Measurements from ENCODE around the gene HIGD2B.
"Not testable (repeated sequence)": the region's sequence is repeated elsewhere in the genome, so short reads cannot be mapped to it uniquely, and the experiment has no call there.

HIGD2B gene

DNA sequence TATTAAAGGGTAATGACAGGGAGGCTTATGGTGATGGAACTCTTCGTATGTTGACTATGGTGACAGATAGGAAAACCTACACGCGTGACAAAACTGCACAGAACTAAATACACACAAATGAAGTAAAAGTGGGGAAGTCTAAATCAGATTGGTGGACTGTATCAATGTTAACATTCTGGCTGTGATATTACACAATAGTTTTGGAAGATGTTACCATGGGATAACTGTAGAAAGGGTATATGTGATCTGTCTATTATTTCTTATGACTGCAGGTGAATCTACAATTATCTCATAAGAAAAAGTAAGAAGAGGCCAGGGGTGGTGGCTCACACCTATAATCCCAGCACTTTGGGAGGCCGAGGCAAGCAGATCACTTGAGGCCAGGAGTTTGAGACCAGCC is 9.1 kb downstream of the HIGD2B start:
- no peak for DNase-seq (ENCODE audit: low read depth in 2 of 2)

DNA sequence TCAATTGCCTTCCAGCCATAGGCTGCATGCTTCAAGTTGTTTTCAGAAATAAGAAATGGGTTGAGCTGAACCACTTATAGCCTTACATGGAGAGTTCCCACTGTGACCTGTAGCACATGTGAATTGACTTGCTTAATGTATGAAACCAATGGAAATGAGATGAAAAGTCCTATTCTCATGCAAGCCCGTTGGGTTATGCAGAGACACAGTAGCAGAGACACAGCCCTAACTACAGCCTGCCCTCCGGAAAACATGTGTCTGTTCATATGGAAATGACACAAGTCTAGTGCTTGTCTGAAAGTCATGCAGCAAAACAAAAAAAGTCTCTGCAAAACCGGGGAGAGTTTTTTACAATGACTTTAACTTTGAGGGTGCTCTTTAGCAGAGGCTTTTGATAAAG is 14.5 kb downstream of the HIGD2B start:
- no peak for DNase-seq (ENCODE audit: low read depth in 2 of 2)

DNA sequence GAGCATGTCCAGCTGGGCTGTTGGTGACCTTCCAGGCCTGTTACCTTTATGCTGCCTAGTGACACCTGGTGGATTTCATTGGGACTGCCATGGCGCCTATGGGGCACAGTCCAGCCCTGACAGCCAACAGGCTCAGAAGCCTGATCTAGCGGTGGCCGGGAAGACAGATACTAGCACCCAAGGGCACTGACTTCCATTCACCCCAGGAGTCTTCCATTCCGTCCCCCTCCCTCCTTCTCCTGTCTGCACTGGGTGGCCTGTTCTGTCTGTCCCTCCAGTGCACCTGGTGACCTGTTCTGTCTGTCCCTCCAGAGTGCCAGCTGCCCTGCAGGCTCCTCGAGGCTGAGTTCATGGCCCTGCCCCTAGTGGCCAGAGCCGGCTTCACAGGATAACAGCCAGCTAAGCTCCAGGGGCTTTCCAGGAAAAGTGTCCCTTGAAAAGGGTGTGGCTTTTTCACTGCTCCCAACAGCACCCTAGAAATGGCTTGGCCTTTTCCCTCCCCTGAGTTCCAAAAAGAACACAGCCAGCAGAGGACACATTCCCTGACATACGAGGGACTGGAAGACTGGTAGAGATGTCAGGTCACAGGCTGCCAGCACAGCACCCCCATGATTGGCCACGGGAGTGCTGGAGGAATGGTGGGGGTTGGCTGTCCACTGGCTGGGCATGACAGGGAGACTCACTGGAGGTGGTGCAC is 15.2 kb downstream of the HIGD2B start:
- peak; percentile 23 to 49 for DNase-seq (ENCODE audit: low read depth in 2 of 2)

DNA sequence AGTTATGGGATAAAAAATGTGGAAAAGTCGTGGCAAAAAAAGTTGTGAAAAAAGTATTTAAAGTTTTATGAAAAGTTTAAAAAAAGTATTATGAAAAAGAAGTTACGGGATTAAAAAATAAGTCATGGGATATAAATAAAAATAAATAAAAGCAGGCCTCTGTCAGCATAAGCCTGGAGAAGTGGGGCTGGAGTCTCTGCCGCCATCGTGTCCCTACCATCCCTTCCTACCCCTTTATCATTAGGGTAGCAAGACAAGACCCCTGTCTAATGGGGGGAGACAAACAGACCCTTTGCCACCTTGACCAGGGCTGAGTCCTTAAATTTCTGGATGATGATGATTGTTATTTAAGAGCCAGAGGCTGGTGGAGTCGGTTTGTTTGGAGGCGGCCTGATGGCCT is 16.2 kb downstream of the HIGD2B start:
- DNase-seq (ENCODE audit: low read depth in 2 of 2): not testable (repeated sequence)

DNA sequence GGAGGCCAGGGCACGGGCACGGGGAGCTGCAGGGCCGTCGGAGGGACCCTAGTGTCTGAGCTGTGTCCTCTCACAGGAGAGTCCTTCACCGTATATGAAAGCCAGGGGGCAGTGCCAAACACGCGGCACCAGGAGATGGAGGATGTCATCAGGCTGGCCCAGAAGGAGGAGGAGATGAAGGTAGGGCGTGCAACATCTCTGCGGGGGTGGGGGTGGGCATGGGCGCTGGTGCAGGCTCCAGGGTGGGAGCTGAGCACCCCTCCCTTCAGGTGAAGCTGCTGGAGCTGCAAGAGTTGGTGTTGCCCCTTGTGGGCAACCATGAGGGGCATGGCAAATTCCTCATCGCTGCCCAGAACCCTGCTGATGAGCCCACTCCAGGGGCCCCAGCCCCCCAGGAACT is 20.3 kb downstream of the HIGD2B start:
- DNase-seq (ENCODE audit: low read depth in 2 of 2): not testable (repeated sequence)

DNA sequence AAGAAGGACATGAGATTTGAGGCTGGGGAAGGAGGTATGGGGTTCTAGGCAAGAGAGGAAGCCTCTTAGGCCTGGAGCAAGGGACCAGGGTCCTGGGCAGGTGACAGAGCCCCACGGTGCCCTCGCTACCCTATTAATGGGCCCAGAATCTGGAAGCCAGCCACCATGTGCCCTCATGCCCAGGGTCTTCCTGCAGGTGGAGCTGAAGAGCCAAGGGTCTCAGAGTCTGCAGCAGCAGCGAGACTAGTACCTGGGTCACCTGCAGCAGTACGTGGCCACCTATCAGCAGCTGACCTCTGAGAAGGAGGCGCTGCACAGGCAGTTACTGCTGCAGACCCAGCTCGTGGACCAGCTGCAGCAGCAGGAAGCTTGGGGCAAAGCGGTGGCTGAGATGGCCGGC is 22.1 kb downstream of the HIGD2B start:
- not testable (repeated sequence) for DNase-seq (ENCODE audit: low read depth in 2 of 2)

DNA sequence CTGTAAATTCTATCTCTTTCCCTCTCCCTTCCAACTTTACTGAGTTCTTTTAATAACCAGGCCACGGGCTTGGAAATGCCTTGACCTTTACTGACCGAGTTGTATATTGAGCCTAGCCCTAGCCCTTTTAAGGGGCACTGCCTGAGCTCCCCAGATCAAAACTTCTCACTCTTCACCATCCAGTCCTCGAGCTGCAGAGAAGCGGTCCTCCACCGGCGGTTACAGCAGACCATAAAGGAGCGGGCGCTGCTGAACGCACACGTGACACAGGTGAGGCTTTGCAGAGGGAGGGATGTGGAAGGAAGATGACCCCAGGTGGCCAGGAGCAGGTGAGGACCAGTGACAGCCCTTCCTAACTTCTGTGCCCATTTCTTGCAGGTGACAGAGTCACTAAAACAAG is 24.9 kb downstream of the HIGD2B start:
- DNase-seq (ENCODE audit: low read depth in 2 of 2): not testable (repeated sequence)

DNA sequence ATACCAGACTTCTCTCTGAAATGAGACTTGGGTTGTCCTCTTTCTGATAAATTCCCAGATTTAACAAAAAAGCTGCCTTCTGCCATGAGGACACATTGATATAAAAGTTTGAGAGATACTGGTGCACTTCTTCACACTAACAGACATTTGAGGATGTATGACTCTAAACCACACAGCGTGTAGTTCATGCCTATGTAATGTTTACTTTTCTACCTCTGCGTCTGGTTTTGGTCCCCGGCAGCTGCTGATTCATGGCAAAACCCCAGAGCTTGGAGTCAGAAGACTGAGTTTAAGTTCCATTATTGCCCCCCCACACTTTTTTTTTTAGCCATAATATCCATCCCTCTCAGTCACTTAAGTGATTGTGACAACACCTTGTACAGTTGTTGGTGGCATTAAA is 30.0 kb downstream of the HIGD2B start:
- DNase-seq (ENCODE audit: low read depth in 2 of 2): not testable (repeated sequence)

DNA sequence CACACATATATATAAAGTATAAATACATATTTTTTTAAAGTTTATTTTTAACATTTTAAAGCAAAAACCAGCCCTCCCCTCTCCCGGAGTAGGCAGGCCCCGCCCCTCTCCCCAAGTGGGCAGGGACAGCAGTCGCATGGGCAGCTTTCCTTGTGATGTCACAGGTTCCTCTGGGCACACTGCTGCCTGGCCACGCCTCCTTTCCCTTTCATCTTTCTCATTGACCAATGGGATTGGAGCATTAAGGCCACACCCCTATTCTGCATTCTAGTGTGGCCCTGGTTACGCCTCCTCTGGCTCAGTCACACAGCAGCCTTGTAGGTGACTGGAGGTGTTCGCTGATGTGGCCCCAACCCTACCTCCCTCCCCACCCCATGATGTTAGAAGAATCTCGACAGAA is 31.6 kb downstream of the HIGD2B start, which contains the start of gene GOLGA6B:
Gene GOLGA6B, plus strand, starts transcription at position 301 of the 400 bp plus-strand sequence. Its CDS starts 41 bp downstream, at position 342.
- DNase-seq (ENCODE audit: low read depth in 2 of 2): not testable (repeated sequence)

DNA sequence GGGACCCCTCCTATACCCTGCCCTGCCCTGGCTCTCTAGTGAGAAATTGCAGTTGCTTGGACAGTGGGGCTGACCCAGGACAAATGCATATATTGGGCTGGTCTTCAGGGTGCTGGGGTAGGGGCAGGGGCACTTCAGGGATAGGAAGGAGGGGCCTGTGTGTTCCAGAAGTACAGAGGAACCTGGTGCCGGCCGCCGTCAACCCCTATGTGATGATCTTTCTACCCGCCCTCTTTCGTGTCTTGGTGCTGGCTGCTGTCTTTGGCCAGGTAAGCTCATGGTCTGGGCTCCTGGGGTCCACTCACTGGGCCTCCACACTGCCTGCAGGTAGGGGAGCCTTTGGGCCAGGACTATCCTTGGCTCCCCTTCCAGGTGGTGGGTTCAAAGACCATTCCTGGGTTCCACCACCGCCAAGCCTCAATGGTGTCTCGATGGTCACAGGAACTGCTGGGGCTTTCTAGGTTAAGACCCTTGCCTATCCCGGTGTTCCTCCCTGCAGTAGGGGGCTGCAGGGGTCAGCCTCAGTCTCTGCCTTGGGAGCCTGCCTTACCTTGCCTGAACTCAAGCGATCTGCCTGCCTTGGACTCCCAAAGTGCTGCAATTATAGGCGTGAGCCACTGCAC is 37.2 kb downstream of the HIGD2B start:
- not testable (repeated sequence) for DNase-seq (ENCODE audit: low read depth in 2 of 2)

DNA sequence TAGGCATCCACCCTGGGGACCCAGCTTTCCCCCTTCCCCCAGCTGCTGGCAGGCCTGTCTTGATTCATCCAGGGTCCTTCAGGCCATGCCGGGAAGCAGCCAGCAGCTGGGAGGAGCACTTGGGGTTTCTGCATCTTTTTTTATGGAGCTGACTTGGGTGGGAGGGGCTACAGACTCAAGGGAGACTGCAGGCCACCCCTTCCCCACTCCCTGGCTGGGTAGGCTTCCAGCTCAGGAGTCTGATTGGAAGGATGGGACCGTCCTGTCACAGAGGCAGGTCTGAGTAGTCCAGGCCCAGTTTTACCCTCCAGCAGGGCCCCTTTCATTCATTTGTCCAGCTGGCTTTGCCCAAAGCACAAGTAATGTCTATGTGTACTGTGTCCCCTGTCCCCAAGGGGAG is 43.7 kb downstream of the HIGD2B start:
- DNase-seq (ENCODE audit: low read depth in 2 of 2): not testable (repeated sequence)

DNA sequence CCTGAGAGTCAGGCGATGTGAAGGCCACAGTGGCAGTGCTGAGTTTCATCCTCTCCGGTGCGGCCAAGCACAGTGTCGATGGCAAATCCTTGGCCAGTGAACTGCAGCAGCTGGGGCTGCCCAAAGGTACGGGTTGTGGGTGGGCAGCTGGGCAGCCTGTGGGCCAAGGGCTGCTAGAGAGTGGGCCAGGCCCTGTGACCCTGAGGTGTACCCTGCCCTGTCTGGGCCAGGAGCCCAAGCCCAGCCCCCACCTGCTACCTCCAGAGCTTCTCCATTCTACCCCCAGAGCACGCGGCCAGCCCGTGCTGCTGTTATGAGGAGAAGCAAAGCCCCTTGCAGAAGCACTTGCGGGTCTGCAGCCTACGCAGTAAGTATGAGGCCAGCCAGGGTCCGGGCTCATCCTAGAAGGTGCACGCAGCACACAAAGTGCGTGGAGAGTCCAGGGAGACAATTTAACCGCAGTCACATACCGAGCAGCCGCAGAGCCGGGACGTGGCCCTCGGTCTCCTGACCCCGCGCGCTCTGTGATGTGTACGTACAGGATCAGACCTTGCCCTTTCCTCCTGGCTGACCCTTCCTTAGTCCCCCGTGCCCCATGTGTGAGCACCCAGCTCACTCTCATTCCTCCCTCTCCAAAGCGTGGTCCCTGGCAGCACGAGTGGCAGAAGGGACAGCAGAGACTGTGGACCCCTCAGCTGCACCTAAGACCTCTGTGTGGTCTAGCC is 46.1 kb downstream of the HIGD2B start:
- not testable (repeated sequence) for DNase-seq (ENCODE audit: low read depth in 2 of 2)

DNA sequence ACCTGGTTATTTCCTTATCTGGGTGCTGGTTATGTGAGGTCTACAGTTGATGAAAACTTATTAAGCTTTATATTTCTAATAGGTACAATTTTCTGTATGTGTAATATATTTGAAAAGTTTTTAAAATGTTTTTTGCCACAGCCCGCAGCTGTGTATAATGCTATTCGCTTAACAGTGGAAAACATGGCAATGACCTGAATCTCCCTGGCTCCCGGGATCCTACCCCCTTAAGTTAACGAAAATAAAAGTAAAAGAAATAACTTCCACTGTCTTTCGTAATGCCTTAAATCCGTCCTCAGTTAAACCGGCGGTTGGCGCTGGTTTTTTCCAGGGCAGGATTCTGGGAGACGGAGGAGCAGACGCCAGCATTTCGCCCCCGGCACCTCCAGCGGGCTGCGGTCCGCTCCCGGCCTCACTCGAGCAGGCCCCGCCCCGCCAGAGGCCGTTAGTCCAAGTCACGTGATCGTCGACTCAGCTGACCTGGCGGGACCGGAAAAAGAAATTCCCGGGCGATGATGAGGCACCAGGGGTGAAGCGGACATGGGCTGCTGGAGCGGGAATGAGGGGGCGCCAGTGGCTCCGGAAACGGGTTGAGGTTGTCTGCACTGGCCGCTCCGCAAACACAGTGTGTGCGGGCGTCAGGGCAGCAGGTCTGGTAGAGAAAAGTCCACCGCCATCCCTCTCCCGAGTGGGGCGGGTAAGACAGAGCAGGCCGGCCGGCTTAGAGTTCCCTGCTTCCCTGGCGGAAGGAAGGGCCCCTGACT is 49.3 kb downstream of the HIGD2B start:
- DNase-seq (ENCODE audit: low read depth in 2 of 2): peak in 1 of 2 donors; percentile 14

DNA sequence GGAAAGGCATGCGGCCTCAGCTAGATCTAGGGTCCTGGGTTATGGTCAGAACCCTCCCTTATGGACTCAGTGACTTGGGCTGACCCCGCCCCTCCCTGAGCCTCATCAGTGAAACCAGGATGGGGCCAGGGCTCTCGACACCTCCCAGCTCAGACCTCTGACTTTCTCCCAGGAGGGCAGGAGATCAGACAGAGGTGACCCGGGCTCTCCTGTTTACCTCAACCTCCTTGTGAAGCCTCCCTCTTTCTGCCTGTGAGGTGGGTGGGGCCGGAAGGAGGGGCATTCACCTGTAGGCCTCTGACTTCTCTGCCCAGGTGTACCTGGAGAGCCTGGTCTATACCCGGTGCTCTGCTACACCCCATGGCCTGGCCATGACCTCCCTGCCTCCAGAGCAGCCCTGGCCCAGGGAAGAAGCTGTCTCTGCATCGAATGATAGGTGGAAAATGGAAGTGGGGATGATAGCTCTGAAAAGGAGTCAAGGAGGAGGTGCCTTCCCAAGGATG is 56.9 kb downstream of the HIGD2B start:
- not testable (repeated sequence) for DNase-seq (ENCODE audit: low read depth in 2 of 2)

DNA sequence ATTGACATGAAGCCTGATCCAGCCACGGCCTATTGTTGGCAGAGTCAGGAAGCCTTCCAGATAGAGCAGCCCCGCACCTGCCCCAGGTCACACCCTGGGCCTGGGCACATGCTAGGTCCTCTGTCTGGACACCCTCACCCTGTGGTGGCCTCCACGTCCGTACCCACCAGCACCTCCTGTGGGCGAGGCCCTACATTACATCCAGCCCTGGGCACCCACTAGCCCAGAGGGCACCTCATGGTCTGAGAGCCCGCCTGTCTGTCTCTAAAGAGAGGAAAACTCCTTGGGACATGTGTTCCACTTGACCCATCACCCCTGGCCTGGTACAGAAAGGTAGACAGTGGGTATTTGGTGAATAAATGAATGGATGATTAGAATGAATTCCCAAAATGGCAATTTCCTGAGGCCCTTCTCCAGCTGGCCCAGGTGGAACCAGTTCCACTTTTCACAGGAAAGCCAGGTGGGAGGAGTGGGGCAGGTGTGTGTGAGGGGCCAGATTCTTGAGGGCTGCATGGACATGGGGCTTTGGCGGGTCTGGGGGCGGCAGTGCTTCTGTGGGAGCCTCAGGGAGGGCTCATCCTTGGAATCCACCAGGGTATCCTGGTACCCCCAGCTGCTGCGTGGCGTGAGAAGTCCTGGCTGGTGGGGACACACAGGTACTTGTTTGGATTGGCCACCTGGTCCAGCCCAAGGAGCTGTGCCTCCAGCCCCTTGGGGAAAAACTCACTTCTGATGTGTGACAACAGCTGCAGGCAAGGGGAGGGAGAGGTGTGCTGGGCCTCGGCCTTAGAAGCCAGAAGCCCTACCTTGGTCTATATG is 57.5 kb downstream of the HIGD2B start:
- not testable (repeated sequence) for DNase-seq (ENCODE audit: low read depth in 2 of 2)

DNA sequence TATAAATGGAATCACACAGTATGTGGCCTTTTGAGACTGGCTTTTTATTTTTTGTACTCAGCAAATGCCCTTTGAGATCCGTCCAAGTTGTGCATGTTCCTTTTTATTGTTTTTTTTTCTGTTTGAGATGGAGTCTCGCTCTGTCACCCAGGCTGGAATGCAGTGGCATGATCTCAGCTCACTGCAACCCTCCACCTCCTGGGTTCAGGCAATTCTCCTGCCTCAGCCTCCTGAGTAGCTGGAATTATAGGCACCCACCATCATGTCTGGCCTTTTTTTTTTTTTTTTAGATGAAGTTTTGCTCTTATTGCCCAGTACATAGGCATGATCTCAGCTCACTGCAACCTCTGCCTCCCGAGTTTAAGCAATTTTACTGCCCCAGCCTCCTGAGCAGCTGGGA is 59.8 kb downstream of the HIGD2B start:
- DNase-seq (ENCODE audit: low read depth in 2 of 2): not testable (repeated sequence)

All from stimulated activated CD4-positive, alpha-beta T cell treated with anti-CD3 and anti-CD28 coated beads, Interleukin-1b, Interleukin-23, amount 100 ng/mL, for 1 hour (primary cell).